Endothelial cell of umbilical vein (primary cell): ENCODE data around the gene CPVL. TPM values are rescaled to one million over a fixed set of nuclear protein-coding genes. Genes with fewer than 3 reads are reported as not detected.

ENCODE experiments used
- BruUV-seq: library from RNA; stranded (reverse); fragments of 400-500 nt; replicated peaks from 2 replicates; lab custom pipeline; 2021; lab: Mats Ljungman, UMichigan
- CTCF ChIA-PET: fragments of 300-600, 350-600 bp; sonication (Branson Sonifier 250); formaldehyde crosslinking; loops from one replicate; lab custom pipeline; 2021; ENCODE audit warnings: antibody characterized with exemption, inconsistent platforms; lab: Charles Lee
- POLR2A ChIA-PET: fragments of 300-600, 350-600 bp; sonication (Branson Sonifier 250); formaldehyde crosslinking; loops from one replicate; lab custom pipeline; 2021; ENCODE audit warnings: antibody characterized with exemption, inconsistent platforms; lab: Charles Lee
- DNase-seq: peaks from one replicate; pipeline ENCODE4 v3.0.0-alpha.2; 2011; ENCODE audit warnings: low read depth, low spot score
- FAIRE-seq: peaks from 2 replicates; lab custom pipeline; 2011; peaks lifted over from hg19 to GRCh38; lab: Jason Lieb, UNC
- H2AFZ ChIP-seq: 2 replicates; pipeline ENCODE4 v1.6.0; 2012; ENCODE audit warnings: low read depth, low read length, control low read depth, inconsistent platforms
- H3K27ac ChIP-seq: 2 replicates; pipeline ENCODE4 v1.5.1; 2011; ENCODE audit warnings: low read depth, mild to moderate bottlenecking, control low read depth, low read length, moderate library complexity; ENCODE audit not compliant: insufficient read depth
- H3K27me3 ChIP-seq, 2 experiments: 2 replicates each; pipeline versions ENCODE4 v1.6.0 to v1.6.1; 2011; ENCODE audit warnings: low read length in 2 of 2, mixed read lengths in 1 of 2; ENCODE audit not compliant: control insufficient read depth in 2 of 2, insufficient read depth in 2 of 2
- H3K36me3 ChIP-seq, 2 experiments: 2 replicates in 1 of 2; 3 replicates in 1 of 2; pipeline ENCODE4 v1.5.1; 2011; ENCODE audit warnings: low read length in 2 of 2, mild to moderate bottlenecking in 1 of 2, moderate library complexity in 1 of 2; ENCODE audit not compliant: control insufficient read depth in 2 of 2, insufficient read depth in 2 of 2; ENCODE audit errors: extremely low read depth in 1 of 2
- H3K4me1 ChIP-seq: 3 replicates; pipeline ENCODE4 v1.5.1; 2011; ENCODE audit warnings: mild to moderate bottlenecking, low read length; ENCODE audit not compliant: control insufficient read depth, insufficient read depth; ENCODE audit errors: extremely low read depth
- H3K4me2 ChIP-seq: 2 replicates; pipeline ENCODE4 v1.6.1; 2011; ENCODE audit warnings: low read length, control low read depth, mixed read lengths; ENCODE audit not compliant: insufficient read depth
- H3K4me3 ChIP-seq, 3 experiments: fragments of 200-600 bp in 1 of 3; sonication (generic), shearing (Covaris generic) in 1 of 3; replicated peaks in 1 of 3; 2 replicates each; pipeline ENCODE4 v1.5.1; 2011 to 2016; ENCODE audit warnings: control low read depth in 3 of 3, low read length in 3 of 3, mild to moderate bottlenecking in 2 of 3, inconsistent platforms in 1 of 3, low read depth in 1 of 3, moderate library complexity in 1 of 3; ENCODE audit not compliant: insufficient read depth in 1 of 3
- H3K79me2 ChIP-seq: 2 replicates; pipeline ENCODE4 v1.6.0; 2012; ENCODE audit warnings: low read length, inconsistent platforms; ENCODE audit not compliant: control insufficient read depth, insufficient read depth
- H3K9ac ChIP-seq: replicated peaks from 2 replicates; pipeline ENCODE3; 2011; ENCODE audit warnings: low read length, control low read depth; ENCODE audit not compliant: insufficient read depth; ENCODE audit errors: extremely low read depth
- H3K9me1 ChIP-seq: replicated peaks from 3 replicates; pipeline ENCODE4 v1.6.0; 2011; ENCODE audit warnings: mild to moderate bottlenecking, low read length; ENCODE audit not compliant: control insufficient read depth, insufficient read depth; ENCODE audit errors: extremely low read depth
- H3K9me3 ChIP-seq: replicated peaks from 2 replicates; pipeline ENCODE4 v1.5.1; 2012; ENCODE audit warnings: low read length, inconsistent platforms; ENCODE audit not compliant: control insufficient read depth, insufficient read depth
- H4K20me1 ChIP-seq: replicated peaks from 2 replicates; pipeline ENCODE3; 2011; ENCODE audit warnings: mild to moderate bottlenecking, low read length; ENCODE audit not compliant: control insufficient read depth, insufficient read depth; ENCODE audit errors: extremely low read depth
- EZH2 ChIP-seq: IDR thresholded peaks from 2 replicates; pipeline ENCODE4 v1.6.1; 2012; ENCODE audit warnings: borderline replicate concordance, low read depth, mild to moderate bottlenecking, moderate library complexity, low read length, inconsistent platforms; ENCODE audit not compliant: severe bottlenecking
- FOS ChIP-seq: IDR thresholded peaks from 2 replicates; pipeline ENCODE4 v1.6.1; 2011; ENCODE audit warnings: mild to moderate bottlenecking, low read length, moderate library complexity, borderline replicate concordance; ENCODE audit not compliant: insufficient read depth
- GATA2 ChIP-seq: IDR thresholded peaks from 2 replicates; pipeline ENCODE4 v1.7.0; 2011; ENCODE audit warnings: low read depth, mild to moderate bottlenecking, moderate library complexity, mixed read lengths, low read length; ENCODE audit not compliant: insufficient read length, insufficient read depth
- JUN ChIP-seq: IDR thresholded peaks from 2 replicates; pipeline ENCODE4 v1.6.1; 2011; ENCODE audit warnings: borderline replicate concordance, low read depth; ENCODE audit not compliant: insufficient read length, insufficient read depth
- MYC ChIP-seq: IDR thresholded peaks from one replicate; pipeline ENCODE4 v1.6.1; 2011; ENCODE audit warnings: mild to moderate bottlenecking, low read depth, low read length
- POLR2A ChIP-seq: IDR thresholded peaks from 2 replicates; pipeline ENCODE4 v1.6.1; 2012; ENCODE audit warnings: low read depth, mild to moderate bottlenecking, control low read depth, low read length
- POLR2AphosphoS5 ChIP-seq: IDR thresholded peaks from 2 replicates; pipeline ENCODE4 v1.6.1; 2012; ENCODE audit warnings: low read depth, mild to moderate bottlenecking, control low read depth, low read length, moderate library complexity; ENCODE audit not compliant: insufficient read depth
- dilution Hi-C: fragments of 300-500 bp; cut with MboI; formaldehyde crosslinking; loops from one replicate; pipeline ENCODE4 v1.15.0; 2019; ENCODE audit warnings: low sequenced_read_pairs; ENCODE audit not compliant: extremely low pct_ligation_motif_present
- intact Hi-C: fragments of 100-400 bp; cut with micrococcal nuclease; formaldehyde crosslinking; loops from one replicate; pipeline ENCODE4 v1.10.0; 2022
- polyA plus RNA-seq, 4 experiments: library from polyadenylated mRNA; depleted of rRNA in 3 of 4; stranded (reverse) in 3 of 4; unstranded in 1 of 4; fragments of >200 nt; gene quantifications; 2 replicates each; pipeline versions ENCODE4 v1.2.1 to v1.2.3, GENCODE V29; 2011 to 2012; ENCODE audit warnings: missing spikeins in 1 of 4
- total RNA-seq: library from RNA; stranded (reverse); gene quantifications from 2 replicates; pipeline ENCODE4 v1.2.3, GENCODE V29; 2021
- TF ChIP-seq, protein P1 (sequence below), 2 donors: IDR thresholded peaks; 1 replicate in 1 of 2; 2 replicates in 1 of 2; pipeline ENCODE4 v1.5.1; 2011; ENCODE audit warnings: low read length in 2 of 2, mild to moderate bottlenecking in 2 of 2, moderate library complexity in 2 of 2, control low read depth in 1 of 2, inconsistent platforms in 1 of 2, low read depth in 1 of 2; ENCODE audit not compliant: insufficient read depth in 1 of 2; ENCODE audit errors: extremely low read depth in 1 of 2
- TF ChIP-seq, protein P2 (sequence below): IDR thresholded peaks from 2 replicates; pipeline ENCODE4 v1.6.1; 2011; ENCODE audit not compliant: insufficient read depth, insufficient read length

CPVL gene
- total and polyA plus RNA-seq, 2 donors (not counting 3 experiments of a cell fraction or from before 2014, with no cell fraction given) = 0.14 TPM; not detected in 1

DNA sequence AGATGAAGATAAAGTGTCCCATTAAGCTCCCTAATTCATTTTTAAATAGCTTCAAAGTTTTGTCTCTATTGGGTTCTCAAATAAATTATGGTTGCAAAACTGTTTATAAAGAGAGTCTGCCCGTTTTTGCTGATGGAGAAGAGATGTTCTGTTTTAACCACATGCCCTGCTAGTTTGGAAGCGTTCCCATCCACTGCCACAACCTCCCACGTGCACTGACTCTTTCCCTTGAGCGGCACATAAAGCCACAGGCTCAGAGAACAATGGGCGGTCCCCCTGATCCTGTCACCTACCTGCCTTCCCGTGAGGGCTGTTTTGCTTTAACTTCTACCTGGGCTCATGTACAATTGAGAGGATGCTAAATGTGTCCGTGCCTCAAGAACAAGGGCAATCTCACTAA is 65.5 kb downstream of the CPVL start:
- dilution Hi-C loops (no loop called here), intact Hi-C loops (no loop called here)
- Histone ChIP-seq H3K9me1 (no peaks in the 10 kb centered on the region), H3K27ac (no peak overlapping the region), H4K20me1 (no peaks in the 10 kb centered on the region), H3K9ac (no peak overlapping the region), H3K4me2 (no peak overlapping the region), H3K4me3 (no peak overlapping the region), H3K36me3 (no peaks in the 10 kb centered on the region), H3K27me3 (peaks cover 2 to 8% of the 10 kb centered on the region in 2 experiments), H3K4me1 (no peaks in the 10 kb centered on the region), H2AFZ (no peak overlapping the region), H3K79me2 (no peaks in the 10 kb centered on the region), H3K9me3 (no peaks in the 10 kb centered on the region)
- CTCF ChIA-PET = interaction anchor here (0.6 to 3.5 kb wide), 6 partner anchors 10 to 159 kb away, joined by 3 to 26 read pairs (median 6); no protein-coding TSS in a partner anchor
- POLR2A ChIA-PET = interaction anchor here (0.7 kb wide), 1 partner anchor 220 kb away, joined by 3 read pairs; no protein-coding TSS in a partner anchor
- FAIRE-seq (no peak), DNase-seq (no peak)
- TF ChIP-seq FOS (no peak), GATA2 (no peak), POLR2AphosphoS5 (no peak), JUN (no peak), EZH2 (no peak), MYC (no peak), POLR2A (no peak)
- TF ChIP-seq, protein P1, sequence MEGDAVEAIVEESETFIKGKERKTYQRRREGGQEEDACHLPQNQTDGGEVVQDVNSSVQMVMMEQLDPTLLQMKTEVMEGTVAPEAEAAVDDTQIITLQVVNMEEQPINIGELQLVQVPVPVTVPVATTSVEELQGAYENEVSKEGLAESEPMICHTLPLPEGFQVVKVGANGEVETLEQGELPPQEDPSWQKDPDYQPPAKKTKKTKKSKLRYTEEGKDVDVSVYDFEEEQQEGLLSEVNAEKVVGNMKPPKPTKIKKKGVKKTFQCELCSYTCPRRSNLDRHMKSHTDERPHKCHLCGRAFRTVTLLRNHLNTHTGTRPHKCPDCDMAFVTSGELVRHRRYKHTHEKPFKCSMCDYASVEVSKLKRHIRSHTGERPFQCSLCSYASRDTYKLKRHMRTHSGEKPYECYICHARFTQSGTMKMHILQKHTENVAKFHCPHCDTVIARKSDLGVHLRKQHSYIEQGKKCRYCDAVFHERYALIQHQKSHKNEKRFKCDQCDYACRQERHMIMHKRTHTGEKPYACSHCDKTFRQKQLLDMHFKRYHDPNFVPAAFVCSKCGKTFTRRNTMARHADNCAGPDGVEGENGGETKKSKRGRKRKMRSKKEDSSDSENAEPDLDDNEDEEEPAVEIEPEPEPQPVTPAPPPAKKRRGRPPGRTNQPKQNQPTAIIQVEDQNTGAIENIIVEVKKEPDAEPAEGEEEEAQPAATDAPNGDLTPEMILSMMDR (IDR thresholded peaks at IDR 0.05; ENCODE audit: extremely low read depth in 1 of 2, insufficient read depth in 1 of 2, low read depth in 1 of 2, low read length in 2 of 2) = no peak
- TF ChIP-seq, protein P2, sequence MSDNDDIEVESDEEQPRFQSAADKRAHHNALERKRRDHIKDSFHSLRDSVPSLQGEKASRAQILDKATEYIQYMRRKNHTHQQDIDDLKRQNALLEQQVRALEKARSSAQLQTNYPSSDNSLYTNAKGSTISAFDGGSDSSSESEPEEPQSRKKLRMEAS = no peak
- no TSS peak for BruUV-seq
